GM13977 (cell line): ENCODE data around the gene FASTK.

ENCODE experiments used
- DNase-seq: peaks from one replicate; pipeline ENCODE4 v3.0.0; 2012; ENCODE audit warnings: low spot score
- in situ Hi-C: fragments of 300-500 bp; cut with MboI; formaldehyde crosslinking; loops from one replicate; pipeline ENCODE4 v1.12.0; 2022; ENCODE audit warnings: low sequenced_read_pairs, low pct_unique_long_range_greater_than_20kb, mixed read lengths, inconsistent platforms; ENCODE audit not compliant: unreplicated experiment
- TF ChIP-seq, protein P1 (sequence below): IDR thresholded peaks from 2 replicates; pipeline ENCODE4 v1.5.1; 2012; ENCODE audit warnings: mild to moderate bottlenecking, control low read depth; ENCODE audit not compliant: insufficient read depth; ENCODE audit errors: extremely low read depth, missing control alignments

FASTK gene

DNA sequence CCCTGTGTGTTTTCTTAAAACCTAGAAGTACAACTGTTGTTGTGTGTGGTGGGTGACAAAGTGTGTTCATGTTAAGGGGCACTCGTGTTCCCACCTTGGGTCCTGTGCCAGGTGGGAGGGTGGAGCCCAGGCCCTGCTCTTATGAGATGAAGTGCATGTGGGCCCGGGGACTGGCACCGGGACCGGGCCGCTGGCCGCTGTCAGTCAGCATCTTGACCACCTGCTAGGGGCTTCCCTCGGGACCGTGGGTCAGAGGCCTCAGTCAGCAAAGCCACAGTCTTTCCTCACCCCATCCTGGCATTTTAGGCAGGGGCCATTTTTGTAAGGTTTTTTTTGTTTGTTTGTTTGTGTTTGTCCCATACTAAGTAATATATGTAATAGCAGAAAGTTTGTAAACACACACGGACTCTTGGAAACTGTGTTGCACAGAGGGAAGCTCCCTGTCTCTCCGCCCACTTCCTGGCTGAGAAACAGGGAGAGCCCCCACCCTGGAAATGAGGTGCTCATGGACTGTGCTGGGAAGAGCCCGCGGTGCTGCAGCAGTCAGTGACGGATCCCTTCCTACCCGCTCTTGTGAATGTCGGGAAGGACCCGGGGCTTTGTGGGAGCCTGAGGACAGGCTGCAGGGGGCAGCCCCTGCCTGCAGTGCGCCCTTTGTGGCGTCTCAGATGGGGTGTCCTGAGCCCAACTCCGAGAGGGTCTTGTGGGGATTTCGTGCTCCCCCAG, 19.0 kb upstream of the FASTK start:
- DNase-seq, result no peak
- in situ Hi-C loops, result no loop called here

DNA sequence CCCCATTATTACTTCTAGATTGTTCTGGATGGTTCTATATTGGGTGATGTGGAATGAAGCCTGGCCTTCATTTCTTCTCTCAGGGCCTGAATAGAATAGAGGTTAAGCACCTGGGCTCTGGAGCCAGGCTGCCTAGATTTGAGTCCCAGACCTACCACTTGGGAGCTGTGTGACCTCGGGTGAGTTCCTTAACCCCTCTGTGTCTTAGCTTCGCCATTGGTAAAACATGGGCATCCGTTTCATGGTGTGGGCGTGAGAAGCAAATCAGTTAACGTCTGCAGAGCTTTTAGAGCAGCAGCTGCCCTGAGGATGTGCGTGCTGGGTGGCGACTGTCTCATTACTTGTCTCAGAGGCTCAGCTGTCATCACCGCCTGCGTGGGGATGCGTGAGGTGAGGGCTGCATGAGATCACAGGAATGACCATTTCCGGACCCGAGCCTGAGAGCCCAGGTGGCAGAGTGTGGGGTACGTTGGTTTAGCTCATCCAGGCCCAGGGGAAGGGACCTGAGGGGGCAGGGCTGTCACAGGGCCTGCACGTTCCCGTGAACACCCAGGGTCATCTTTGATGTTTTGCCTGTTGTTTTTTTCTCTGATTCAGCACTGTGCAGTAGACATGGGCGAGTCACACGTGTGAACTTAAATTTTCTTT, 15.3 kb upstream of the FASTK start:
- in situ Hi-C loops, result no loop called here
- no peak for DNase-seq
- TF ChIP-seq, protein P1, sequence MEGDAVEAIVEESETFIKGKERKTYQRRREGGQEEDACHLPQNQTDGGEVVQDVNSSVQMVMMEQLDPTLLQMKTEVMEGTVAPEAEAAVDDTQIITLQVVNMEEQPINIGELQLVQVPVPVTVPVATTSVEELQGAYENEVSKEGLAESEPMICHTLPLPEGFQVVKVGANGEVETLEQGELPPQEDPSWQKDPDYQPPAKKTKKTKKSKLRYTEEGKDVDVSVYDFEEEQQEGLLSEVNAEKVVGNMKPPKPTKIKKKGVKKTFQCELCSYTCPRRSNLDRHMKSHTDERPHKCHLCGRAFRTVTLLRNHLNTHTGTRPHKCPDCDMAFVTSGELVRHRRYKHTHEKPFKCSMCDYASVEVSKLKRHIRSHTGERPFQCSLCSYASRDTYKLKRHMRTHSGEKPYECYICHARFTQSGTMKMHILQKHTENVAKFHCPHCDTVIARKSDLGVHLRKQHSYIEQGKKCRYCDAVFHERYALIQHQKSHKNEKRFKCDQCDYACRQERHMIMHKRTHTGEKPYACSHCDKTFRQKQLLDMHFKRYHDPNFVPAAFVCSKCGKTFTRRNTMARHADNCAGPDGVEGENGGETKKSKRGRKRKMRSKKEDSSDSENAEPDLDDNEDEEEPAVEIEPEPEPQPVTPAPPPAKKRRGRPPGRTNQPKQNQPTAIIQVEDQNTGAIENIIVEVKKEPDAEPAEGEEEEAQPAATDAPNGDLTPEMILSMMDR, result no peak

More for the DNA sequence above, 19.0 kb upstream of the FASTK start:
- TF ChIP-seq, protein P1, result no peak

DNA sequence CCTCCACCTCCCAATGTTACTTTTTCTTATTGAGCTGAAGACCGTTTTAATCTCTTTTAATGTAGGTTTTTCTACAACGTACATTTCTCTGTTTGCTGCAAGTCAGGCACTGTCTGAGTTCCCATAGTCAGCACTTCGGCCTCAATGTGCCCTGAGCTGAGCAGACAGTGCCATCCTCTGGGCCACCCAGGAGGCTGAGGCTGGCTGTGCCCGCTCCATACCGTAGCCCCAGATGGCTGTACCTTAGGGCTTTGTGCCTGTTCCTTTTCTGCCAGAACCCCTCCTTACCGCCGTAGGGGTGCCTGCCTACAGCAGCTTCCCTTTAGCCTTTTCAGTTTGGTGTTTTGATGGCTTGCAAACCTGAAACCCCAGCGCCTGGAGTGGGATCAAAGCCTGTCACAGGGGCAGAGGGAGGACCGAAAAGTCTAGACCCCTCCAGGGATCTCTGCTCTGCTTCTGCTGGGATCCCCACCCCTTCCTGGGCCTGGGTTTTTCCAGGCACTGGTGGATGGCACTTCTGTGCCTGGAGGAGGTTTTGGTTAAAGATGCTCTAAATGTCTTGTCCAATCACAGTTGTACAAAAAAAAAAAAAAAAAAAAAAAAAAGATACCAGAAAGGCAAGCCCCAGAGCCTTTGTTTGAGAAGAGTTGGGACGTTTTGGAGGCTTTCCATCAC, 14.7 kb upstream of the FASTK start:
- in situ Hi-C loops, result no loop called here
- TF ChIP-seq, protein P1, result no peak

DNA sequence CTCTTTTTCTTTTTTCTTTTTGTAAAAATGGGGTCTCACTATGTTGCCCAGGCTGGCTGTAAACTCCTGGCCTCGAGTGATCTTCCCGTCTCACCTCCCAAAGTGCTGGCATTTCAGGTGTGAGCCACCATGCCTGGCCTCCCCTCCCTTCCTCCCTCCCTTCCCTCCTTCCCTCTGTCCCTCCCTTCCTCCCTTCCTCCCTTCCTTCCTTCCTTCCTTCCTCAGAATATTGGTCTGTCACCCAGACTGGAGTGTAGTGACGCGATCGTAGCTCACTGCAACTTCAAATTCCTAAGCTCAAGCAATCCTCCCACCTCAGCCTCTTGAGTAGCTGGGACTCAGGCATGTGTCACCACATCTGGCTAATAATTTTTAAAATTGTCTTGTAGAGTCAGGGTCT, 14.1 kb upstream of the FASTK start:
- TF ChIP-seq, protein P1, result no peak
- in situ Hi-C loops, result no loop called here
- DNase-seq, result no peak

More for the DNA sequence above, 14.7 kb upstream of the FASTK start:
- no peak for DNase-seq

DNA sequence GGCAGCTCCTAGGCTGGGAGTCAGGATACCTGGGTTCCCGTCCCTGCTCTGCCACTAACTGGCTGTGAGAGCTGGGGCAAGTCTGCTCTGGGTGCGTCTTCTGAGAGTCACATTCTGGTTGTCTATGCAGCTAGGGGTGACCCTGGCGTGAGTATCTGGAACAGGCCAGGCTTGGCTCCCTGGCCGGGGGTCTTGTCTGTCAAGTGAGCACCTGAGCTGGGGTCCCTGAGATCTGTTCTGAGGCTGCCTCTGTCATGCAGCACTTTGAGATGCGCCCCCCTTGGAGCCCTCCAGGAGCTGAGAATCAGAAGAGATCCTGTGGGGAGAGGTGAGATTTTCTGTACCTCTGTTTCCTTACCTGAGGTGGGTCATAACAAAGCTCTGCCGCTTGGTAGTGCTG, 13.1 kb upstream of the FASTK start:
- in situ Hi-C loops, result no loop called here
- TF ChIP-seq, protein P1, result no peak
- no peak for DNase-seq

DNA sequence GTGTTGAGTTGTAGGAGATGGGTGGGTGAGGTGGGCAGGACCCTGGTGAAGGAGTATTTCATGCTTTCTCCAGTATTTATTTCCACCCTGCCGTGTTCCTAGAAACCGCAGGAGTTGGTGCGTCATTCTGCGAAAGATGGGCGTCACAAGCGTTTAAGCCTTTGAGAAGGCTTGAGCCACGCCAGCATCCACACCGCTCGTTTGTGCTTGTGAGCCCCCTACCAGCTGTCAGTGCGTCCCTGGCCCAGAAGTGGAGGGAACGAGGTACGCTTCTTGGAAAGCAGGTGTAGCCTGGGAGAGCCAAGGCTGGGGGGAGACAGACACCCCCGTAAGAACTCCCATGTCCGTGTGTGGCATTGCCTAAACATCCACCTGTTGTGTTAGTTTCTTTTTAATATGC, 11.4 kb upstream of the FASTK start:
- TF ChIP-seq, protein P1, result no peak
- in situ Hi-C loops, result no loop called here
- DNase-seq, result no peak
